Endothelial cell (in vitro differentiated cells): ENCODE measurements around the gene MEI4. TPM values are rescaled to one million over a fixed set of nuclear protein-coding genes. Genes with fewer than 3 reads are reported as not detected.

Experiments
- DNase-seq: peaks from one replicate; pipeline ENCODE4 v3.0.0; 2021; ENCODE audit warnings: low spot score
- H3K27ac Mint-ChIP-seq: one replicate; pipeline ENCODE4 v1.8.0; 2021; ENCODE audit warnings: mixed read lengths, inconsistent platforms; ENCODE audit not compliant: unreplicated experiment
- H3K27me3 Mint-ChIP-seq: one replicate; pipeline ENCODE4 v1.8.0; 2021; ENCODE audit warnings: mild to moderate bottlenecking, moderate library complexity, mixed read lengths, inconsistent platforms; ENCODE audit not compliant: unreplicated experiment
- H3K36me3 Mint-ChIP-seq: one replicate; pipeline ENCODE4 v1.8.0; 2021; ENCODE audit warnings: mild to moderate bottlenecking, low read depth, mixed read lengths, inconsistent platforms; ENCODE audit not compliant: unreplicated experiment
- H3K4me1 Mint-ChIP-seq: one replicate; pipeline ENCODE4 v1.8.0; 2021; ENCODE audit warnings: mild to moderate bottlenecking, mixed read lengths, inconsistent platforms; ENCODE audit not compliant: unreplicated experiment
- H3K4me3 Mint-ChIP-seq: one replicate; pipeline ENCODE4 v1.8.0; 2021; ENCODE audit warnings: mild to moderate bottlenecking, mixed read lengths, inconsistent platforms; ENCODE audit not compliant: unreplicated experiment
- H3K9me3 Mint-ChIP-seq: one replicate; pipeline ENCODE4 v1.8.0; 2021; ENCODE audit warnings: mixed read lengths, inconsistent platforms; ENCODE audit not compliant: unreplicated experiment
- total RNA-seq: library from RNA; stranded (reverse); fragmentation: NEBNext Ultra II Directional; extraction: Animal tissue kit (Norgen Biotek cat#: 25700); gene quantifications from one replicate; pipeline ENCODE4 v1.2.1, GENCODE V29; 2021; ENCODE audit not compliant: unreplicated experiment
- TF ChIP-seq, protein P1 (sequence below): fragments of 200-600 bp; sonication (generic); IDR thresholded peaks from one replicate; pipeline ENCODE4 v1.5.0; 2021; ENCODE audit warnings: antibody characterized with exemption; ENCODE audit not compliant: unreplicated experiment

MEI4 gene
- total RNA-seq, 1 donor from 2014 or later = 0.38 TPM

DNA sequence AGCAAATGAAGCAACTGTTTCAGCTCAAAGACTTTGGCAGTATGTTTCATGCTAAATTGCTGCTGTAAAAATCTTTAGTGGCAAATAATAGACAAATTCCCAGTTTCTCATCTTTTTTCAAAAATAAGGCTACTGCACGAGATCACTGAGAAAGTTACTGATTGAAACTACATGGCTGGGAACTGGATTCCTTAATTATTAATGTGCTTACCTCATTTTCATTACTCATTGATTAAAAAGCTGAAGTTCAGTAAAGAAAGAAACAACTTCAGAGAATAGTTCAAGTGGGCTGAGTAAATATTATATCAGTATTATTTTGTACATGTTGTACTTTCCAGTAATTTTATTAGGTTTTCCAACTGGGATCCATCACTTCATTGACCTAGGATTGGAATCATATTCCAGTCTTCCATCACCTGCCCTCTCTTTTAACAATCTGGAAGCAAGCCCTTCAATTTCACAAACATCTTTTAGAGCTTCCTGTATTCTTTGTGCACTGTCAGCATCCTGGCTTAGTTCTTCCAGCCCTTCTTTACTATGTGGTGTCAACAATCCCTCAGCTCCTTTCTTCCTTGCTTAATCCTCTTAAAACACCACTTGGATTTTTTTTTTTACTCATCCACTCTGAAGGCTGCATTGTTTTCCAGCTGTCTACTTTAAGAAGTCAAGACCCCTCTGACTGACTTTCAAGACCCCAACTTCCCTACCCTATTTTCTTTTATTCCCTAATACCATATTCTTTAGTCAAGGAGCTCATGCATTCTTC, 4.3 kb downstream of the MEI4 start:
- Mint-ChIP-seq H3K36me3 (no peaks in the 10 kb centered on the region), H3K4me1 (no peaks in the 10 kb centered on the region), H3K27ac (no peak overlapping the region), H3K9me3 (no peaks in the 10 kb centered on the region), H3K27me3 (no peaks in the 10 kb centered on the region), H3K4me3 (no peak overlapping the region)
- no peak for DNase-seq
- TF ChIP-seq, protein P1, sequence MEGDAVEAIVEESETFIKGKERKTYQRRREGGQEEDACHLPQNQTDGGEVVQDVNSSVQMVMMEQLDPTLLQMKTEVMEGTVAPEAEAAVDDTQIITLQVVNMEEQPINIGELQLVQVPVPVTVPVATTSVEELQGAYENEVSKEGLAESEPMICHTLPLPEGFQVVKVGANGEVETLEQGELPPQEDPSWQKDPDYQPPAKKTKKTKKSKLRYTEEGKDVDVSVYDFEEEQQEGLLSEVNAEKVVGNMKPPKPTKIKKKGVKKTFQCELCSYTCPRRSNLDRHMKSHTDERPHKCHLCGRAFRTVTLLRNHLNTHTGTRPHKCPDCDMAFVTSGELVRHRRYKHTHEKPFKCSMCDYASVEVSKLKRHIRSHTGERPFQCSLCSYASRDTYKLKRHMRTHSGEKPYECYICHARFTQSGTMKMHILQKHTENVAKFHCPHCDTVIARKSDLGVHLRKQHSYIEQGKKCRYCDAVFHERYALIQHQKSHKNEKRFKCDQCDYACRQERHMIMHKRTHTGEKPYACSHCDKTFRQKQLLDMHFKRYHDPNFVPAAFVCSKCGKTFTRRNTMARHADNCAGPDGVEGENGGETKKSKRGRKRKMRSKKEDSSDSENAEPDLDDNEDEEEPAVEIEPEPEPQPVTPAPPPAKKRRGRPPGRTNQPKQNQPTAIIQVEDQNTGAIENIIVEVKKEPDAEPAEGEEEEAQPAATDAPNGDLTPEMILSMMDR = no peak

DNA sequence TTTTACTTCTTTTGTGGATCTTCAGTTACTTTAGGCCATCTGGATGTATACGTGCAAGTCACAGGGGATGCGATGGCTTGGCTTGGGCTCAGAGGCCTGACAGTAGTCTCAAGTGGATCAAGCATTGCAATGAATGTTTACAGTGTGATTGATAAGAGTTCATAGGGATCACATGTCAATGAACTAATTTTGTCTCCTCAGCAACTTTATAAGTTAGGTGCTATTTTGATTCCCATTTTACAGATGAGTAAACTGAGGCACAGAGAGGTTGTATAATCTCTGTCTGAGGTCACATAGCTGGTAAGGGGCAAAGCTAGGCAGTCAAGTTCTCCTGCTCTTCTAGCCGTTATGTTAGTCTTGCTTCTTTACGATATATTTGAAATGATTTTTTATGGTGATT, 13.5 kb downstream of the MEI4 start:
- Mint-ChIP-seq H3K27me3 (peaks cover 2% of the 10 kb centered on the region), H3K36me3 (no peaks in the 10 kb centered on the region), H3K4me3 (no peak overlapping the region), H3K27ac (no peak overlapping the region), H3K9me3 (no peaks in the 10 kb centered on the region), H3K4me1 (no peaks in the 10 kb centered on the region)
- DNase-seq = no peak
- TF ChIP-seq, protein P1 = no peak

DNA sequence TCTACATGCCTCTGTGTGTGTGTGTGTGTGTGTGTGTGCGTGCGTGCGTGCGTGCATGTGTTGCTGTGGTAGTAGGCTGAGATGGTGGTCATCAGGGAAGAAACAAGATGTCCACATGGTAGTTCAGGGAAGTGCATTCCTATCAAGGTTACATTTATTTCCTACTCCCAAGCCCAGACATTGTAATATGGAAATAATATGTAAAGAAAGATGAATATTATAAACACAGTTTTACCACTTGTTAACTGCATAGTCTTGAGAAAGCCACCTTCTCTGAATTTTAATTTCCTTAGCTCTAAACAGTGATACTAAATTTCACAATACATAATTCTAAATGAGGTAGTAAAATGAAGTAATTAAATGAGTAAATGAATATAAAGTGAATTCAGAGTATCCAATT, 14.0 kb downstream of the MEI4 start:
- H3K4me1 Mint-ChIP-seq = no peaks in the 10 kb centered on the region
- peaks cover 2% of the 10 kb centered on the region for H3K27me3 Mint-ChIP-seq
- TF ChIP-seq, protein P1 = no peak
- no peaks in the 10 kb centered on the region for H3K36me3 Mint-ChIP-seq
- H3K4me3 Mint-ChIP-seq = no peak overlapping the region
- no peak overlapping the region for H3K27ac Mint-ChIP-seq
- no peak for DNase-seq
- H3K9me3 Mint-ChIP-seq = no peaks in the 10 kb centered on the region

DNA sequence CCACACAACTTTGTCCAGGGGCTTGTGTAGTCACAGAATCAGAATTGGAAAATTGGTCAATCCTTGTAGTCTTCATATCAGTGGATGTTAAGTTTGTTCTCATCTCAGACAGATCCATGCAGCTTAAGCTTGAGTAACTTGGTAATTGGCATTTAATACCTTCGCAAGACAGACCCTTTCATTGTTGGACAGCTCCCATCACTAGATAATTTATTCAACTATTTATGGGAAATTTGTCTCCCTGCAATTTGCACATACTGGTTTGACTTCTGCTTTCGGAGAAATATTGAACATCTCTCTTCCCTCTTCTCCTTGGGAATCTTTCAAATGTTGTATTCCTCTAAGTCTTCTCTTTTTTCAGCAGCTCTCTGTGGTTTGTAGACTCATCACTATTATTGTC, 17.1 kb downstream of the MEI4 start:
- no peaks in the 10 kb centered on the region for H3K36me3 Mint-ChIP-seq
- DNase-seq = no peak
- no peak overlapping the region for H3K27ac Mint-ChIP-seq
- peaks cover 2% of the 10 kb centered on the region for H3K27me3 Mint-ChIP-seq
- H3K9me3 Mint-ChIP-seq = no peaks in the 10 kb centered on the region
- no peak overlapping the region for H3K4me3 Mint-ChIP-seq
- no peaks in the 10 kb centered on the region for H3K4me1 Mint-ChIP-seq
- TF ChIP-seq, protein P1 = no peak

DNA sequence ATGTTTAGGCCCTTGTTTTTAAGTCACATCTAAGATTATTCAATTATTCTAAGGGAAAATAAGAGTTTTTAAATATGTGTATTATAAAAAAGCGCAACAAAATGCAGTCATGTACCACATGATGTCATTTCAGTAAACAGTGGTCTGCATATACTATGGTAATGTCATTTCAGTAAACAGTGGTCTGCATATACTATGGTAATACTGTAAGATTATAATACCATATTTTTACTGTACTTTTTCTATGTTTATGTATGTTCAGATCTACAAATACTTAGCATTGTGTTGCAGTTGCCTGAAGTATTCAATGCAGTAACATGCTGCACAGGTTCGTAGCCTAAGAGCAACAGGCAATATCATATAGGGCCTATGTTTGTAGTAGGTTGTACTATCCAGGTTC, 21.4 kb downstream of the MEI4 start:
- Mint-ChIP-seq H3K4me1 (no peaks in the 10 kb centered on the region), H3K27ac (no peak overlapping the region), H3K36me3 (no peaks in the 10 kb centered on the region), H3K9me3 (no peaks in the 10 kb centered on the region), H3K27me3 (no peaks in the 10 kb centered on the region), H3K4me3 (no peak overlapping the region)
- no peak for DNase-seq
- TF ChIP-seq, protein P1 = no peak
